Progenitor cell of endocrine pancreas (in vitro differentiated cells): ENCODE data around the gene SMIM35. TPM values are rescaled to one million over a fixed set of nuclear protein-coding genes. Genes with fewer than 3 reads are reported as not detected.

ENCODE experiments used
- DNase-seq: peaks from one replicate; pipeline ENCODE4 v3.0.0; 2021; ENCODE audit warnings: low spot score; ENCODE audit not compliant: unreplicated experiment
- H3K27ac Mint-ChIP-seq: 2 replicates; pipeline ENCODE4 v1.8.0; 2021; ENCODE audit warnings: mild to moderate bottlenecking, moderate library complexity, mixed read lengths
- H3K27me3 Mint-ChIP-seq: 2 replicates; pipeline ENCODE4 v1.8.0; 2021; ENCODE audit warnings: mixed read lengths
- H3K36me3 Mint-ChIP-seq: 2 replicates; pipeline ENCODE4 v1.8.0; 2022; ENCODE audit warnings: mixed read lengths; ENCODE audit not compliant: insufficient read depth
- H3K4me1 Mint-ChIP-seq: 2 replicates; pipeline ENCODE4 v1.8.0; 2021; ENCODE audit warnings: low read depth, mixed read lengths
- H3K4me3 Mint-ChIP-seq: 2 replicates; pipeline ENCODE4 v1.8.0; 2021; ENCODE audit warnings: low read depth, mild to moderate bottlenecking, moderate library complexity, mixed read lengths
- H3K9me3 Mint-ChIP-seq: 2 replicates; pipeline ENCODE4 v1.8.0; 2021; ENCODE audit warnings: low read depth, mixed read lengths
- total RNA-seq: library from RNA; stranded (reverse); gene quantifications from 2 replicates; pipeline ENCODE4 v1.2.1, GENCODE V29; 2021
- TF ChIP-seq, protein P1 (sequence below): fragments of 200-600 bp; sonication (generic); IDR thresholded peaks from one replicate; pipeline ENCODE4 v1.5.0; 2021; ENCODE audit warnings: antibody characterized with exemption, mild to moderate bottlenecking; ENCODE audit not compliant: unreplicated experiment

SMIM35 gene
- total RNA-seq, 1 donor from 2014 or later: not detected

DNA sequence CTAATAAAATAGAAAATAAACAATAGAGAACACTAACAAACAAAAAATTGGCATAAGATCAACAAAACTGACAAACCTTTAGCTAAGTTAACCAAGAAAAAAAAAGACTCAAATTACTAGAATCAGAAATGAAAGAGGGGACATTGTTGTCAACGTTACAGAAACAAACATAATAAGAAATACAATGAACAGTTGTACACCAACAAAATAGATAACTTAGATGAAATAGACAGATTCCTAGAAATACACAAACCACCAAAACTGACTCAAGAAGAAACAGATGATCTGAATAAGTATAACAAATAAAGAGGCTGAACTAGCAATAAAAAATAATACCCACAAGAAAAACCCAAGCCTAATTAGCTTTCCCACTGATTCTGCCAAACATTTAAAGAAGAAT is 44.6 kb downstream of the SMIM35 start:
- TF ChIP-seq, protein P1, sequence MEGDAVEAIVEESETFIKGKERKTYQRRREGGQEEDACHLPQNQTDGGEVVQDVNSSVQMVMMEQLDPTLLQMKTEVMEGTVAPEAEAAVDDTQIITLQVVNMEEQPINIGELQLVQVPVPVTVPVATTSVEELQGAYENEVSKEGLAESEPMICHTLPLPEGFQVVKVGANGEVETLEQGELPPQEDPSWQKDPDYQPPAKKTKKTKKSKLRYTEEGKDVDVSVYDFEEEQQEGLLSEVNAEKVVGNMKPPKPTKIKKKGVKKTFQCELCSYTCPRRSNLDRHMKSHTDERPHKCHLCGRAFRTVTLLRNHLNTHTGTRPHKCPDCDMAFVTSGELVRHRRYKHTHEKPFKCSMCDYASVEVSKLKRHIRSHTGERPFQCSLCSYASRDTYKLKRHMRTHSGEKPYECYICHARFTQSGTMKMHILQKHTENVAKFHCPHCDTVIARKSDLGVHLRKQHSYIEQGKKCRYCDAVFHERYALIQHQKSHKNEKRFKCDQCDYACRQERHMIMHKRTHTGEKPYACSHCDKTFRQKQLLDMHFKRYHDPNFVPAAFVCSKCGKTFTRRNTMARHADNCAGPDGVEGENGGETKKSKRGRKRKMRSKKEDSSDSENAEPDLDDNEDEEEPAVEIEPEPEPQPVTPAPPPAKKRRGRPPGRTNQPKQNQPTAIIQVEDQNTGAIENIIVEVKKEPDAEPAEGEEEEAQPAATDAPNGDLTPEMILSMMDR: no peak
- H3K4me1 Mint-ChIP-seq: peaks cover 1% of the 10 kb centered on the region
- DNase-seq: no peak
- H3K27ac Mint-ChIP-seq: no peak overlapping the region
- H3K36me3 Mint-ChIP-seq: no peaks in the 10 kb centered on the region
- H3K27me3 Mint-ChIP-seq: peaks cover 15% of the 10 kb centered on the region
- no peaks in the 10 kb centered on the region for H3K9me3 Mint-ChIP-seq
- no peak overlapping the region for H3K4me3 Mint-ChIP-seq

DNA sequence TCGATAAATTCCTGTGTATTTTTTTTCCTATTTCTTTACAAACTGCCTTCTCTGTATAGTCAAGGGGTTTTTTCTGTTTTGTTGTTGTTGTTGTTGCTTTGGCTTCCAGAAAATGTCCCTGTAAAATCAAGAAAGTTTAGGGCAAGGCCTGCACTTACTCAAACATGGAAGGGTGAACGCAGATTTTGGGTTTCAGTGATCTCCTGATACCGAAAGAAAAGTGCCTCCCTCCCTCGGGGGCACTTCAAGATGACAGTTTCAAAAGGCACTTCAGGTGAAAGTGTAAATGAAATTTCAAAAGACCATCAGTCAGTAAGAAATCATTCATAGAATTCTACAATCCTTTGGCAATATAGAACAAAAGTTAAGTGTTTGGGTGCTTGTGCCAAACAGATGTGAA is 53.3 kb downstream of the SMIM35 start:
- no peak for DNase-seq
- TF ChIP-seq, protein P1: no peak
- Mint-ChIP-seq H3K4me1 (no peaks in the 10 kb centered on the region), H3K27me3 (peaks cover 24% of the 10 kb centered on the region), H3K36me3 (no peaks in the 10 kb centered on the region), H3K4me3 (no peak overlapping the region), H3K9me3 (no peaks in the 10 kb centered on the region), H3K27ac (no peak overlapping the region)

DNA sequence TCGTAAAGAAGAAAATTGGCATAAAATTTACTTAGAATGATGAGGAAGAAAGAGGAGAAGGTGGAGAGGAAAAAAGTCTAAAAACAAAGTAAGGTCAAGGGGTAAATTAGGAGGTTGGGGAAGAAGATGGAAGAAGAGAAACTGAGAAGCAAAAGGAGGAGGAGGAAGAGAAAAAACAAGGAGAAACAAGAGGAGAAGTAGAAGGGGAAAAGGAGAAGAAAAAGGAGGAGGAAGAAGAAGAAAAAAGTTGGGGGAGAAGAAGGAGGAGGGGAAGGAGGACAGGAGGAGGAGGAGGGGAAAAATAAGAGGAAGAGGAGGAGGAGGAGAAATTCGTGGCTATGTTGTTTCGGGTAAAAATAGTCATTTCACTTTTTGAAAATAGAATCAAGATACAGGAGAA is 58.1 kb downstream of the SMIM35 start:
- DNase-seq: no peak
- no peaks in the 10 kb centered on the region for H3K4me1 Mint-ChIP-seq
- H3K4me3 Mint-ChIP-seq: no peak overlapping the region
- TF ChIP-seq, protein P1: no peak
- peaks cover 4% of the 10 kb centered on the region for H3K9me3 Mint-ChIP-seq
- no peaks in the 10 kb centered on the region for H3K36me3 Mint-ChIP-seq
- H3K27me3 Mint-ChIP-seq: peaks cover 23% of the 10 kb centered on the region
- H3K27ac Mint-ChIP-seq: no peak overlapping the region

DNA sequence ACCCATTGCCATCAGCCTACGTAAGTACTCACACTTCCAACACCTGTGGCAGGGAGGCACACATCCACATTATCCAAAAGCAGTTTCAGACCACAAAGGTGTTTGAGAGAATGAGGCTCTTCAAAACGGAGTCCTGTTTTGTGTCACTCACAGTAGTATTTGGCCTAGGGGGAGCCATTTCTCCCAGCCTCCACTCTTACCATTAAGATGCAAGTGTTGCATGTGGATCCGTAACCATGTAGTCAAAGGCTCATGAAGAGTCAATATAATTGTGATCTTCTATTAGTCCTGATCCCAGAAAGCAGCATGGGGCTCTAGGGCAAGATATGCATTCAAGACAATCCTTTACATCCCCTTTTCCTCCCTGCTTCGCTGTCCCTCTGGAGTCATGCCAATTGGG is 59.1 kb downstream of the SMIM35 start:
- peaks cover 4% of the 10 kb centered on the region for H3K9me3 Mint-ChIP-seq
- H3K27me3 Mint-ChIP-seq: peaks cover 23% of the 10 kb centered on the region
- H3K36me3 Mint-ChIP-seq: no peaks in the 10 kb centered on the region
- TF ChIP-seq, protein P1: no peak
- H3K27ac Mint-ChIP-seq: no peak overlapping the region
- no peak for DNase-seq
- H3K4me1 Mint-ChIP-seq: no peaks in the 10 kb centered on the region
- no peak overlapping the region for H3K4me3 Mint-ChIP-seq

DNA sequence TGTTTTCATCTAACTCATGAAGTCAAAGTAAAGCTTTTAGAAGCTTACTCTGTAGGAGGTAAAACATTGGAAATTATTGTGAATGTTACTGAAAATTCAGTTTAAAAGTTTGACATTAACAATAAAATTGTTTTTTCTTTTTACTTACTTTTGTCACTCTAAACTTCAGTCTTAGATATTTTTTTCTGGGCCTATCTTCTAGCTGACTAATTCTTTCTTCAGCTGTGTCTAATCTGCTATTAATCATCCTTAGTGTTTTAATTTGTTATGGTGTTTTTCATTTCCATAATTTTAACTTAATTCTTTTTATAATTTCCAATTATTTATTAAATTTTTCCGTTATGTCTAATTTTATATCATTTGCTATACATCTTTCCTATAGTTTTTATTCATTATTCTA is 65.6 kb downstream of the SMIM35 start:
- no peak overlapping the region for H3K27ac Mint-ChIP-seq
- TF ChIP-seq, protein P1: no peak

More for the DNA sequence above, 65.6 kb downstream of the SMIM35 start:
- Mint-ChIP-seq H3K4me3 (no peak overlapping the region), H3K36me3 (no peaks in the 10 kb centered on the region), H3K9me3 (peaks cover 10% of the 10 kb centered on the region), H3K4me1 (no peaks in the 10 kb centered on the region), H3K27me3 (peaks cover 23% of the 10 kb centered on the region)
- no peak for DNase-seq
